ENCODE data around the gene IL20RA. TPM values are rescaled to one million over a fixed set of nuclear protein-coding genes. Genes with fewer than 3 reads are reported as not detected.

IL20RA gene
- total RNA-seq, 4 donors from 2014 or later: 0.47 to 2.5 (median 1.7) TPM; not detected in 1

DNA sequence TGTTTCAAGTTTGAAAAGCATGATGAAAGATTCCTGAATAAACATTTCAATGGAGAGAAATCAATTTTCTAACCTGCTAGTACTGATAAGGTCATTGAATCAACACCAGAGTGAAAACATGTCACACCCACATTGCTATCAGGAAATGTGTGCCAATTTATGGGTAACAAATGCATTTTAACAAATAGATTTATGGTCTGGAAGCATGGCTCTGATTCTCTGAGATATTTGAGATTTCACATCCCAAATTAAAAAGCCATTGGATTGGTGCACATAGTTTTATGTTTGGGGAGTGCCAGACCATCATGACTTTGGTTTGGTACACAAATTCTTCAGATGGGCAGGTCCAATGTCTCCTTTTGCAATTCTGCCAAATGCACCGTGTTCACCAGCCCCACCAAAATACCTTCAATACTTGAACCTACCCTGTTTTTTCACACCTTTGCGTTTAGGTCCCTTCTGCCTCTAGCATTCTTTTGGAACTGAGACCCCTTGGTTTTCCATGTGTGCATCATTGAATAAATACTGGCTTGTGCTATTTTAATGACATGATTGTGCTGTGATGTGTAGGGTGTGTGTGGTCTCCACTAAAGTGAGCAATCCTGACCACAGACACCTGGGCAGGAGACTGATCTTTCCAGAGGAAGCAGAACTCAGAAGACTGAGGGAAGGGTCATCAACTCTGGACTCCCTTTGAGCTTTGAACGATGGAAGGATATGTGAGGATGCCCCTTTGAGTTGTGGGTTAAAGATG, 20.4 kb downstream of the IL20RA start:
- TF ChIP-seq, protein P1, sequence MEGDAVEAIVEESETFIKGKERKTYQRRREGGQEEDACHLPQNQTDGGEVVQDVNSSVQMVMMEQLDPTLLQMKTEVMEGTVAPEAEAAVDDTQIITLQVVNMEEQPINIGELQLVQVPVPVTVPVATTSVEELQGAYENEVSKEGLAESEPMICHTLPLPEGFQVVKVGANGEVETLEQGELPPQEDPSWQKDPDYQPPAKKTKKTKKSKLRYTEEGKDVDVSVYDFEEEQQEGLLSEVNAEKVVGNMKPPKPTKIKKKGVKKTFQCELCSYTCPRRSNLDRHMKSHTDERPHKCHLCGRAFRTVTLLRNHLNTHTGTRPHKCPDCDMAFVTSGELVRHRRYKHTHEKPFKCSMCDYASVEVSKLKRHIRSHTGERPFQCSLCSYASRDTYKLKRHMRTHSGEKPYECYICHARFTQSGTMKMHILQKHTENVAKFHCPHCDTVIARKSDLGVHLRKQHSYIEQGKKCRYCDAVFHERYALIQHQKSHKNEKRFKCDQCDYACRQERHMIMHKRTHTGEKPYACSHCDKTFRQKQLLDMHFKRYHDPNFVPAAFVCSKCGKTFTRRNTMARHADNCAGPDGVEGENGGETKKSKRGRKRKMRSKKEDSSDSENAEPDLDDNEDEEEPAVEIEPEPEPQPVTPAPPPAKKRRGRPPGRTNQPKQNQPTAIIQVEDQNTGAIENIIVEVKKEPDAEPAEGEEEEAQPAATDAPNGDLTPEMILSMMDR (IDR thresholded peaks at IDR 0.05): no peak
- no peak for TF ChIP-seq POLR2A (IDR thresholded peaks at IDR 0.05)
- H3K4me3 ChIP-seq: no peak overlapping the region
- H3K27me3 ChIP-seq: no peaks in the 10 kb centered on the region
- H3K4me1 ChIP-seq: no peaks in the 10 kb centered on the region
- no peak for DNase-seq
- H3K36me3 ChIP-seq: no peaks in the 10 kb centered on the region
- H3K27ac ChIP-seq: no peak overlapping the region
- H3K9me3 ChIP-seq: no peaks in the 10 kb centered on the region

DNA sequence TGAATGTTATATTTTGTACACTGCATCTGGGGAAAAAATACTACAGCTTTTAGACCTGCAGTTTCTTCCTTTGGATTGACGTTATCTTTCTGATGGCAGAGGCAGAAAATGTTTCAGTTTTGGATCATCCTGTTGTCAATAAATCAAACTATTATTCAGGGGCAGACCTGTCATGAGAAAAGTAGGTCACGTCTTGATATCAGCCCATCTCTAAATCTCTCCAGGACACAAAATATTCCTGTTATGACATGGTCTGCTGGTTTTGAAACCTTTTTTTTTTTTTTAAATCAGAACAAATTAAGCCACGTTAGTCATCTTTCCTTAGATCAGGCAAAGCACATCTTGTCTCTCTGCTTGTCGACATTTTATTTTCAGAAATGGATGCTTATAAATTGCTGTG, 24.0 kb downstream of the IL20RA start:
- Histone ChIP-seq H3K4me3 (no peak overlapping the region), H3K27me3 (no peaks in the 10 kb centered on the region), H3K27ac (no peak overlapping the region), H3K36me3 (no peaks in the 10 kb centered on the region), H3K4me1 (no peaks in the 10 kb centered on the region), H3K9me3 (no peaks in the 10 kb centered on the region)
- TF ChIP-seq POLR2A (IDR thresholded peaks at IDR 0.05): no peak
- TF ChIP-seq, protein P1 (IDR thresholded peaks at IDR 0.05): no peak
- no peak for DNase-seq

DNA sequence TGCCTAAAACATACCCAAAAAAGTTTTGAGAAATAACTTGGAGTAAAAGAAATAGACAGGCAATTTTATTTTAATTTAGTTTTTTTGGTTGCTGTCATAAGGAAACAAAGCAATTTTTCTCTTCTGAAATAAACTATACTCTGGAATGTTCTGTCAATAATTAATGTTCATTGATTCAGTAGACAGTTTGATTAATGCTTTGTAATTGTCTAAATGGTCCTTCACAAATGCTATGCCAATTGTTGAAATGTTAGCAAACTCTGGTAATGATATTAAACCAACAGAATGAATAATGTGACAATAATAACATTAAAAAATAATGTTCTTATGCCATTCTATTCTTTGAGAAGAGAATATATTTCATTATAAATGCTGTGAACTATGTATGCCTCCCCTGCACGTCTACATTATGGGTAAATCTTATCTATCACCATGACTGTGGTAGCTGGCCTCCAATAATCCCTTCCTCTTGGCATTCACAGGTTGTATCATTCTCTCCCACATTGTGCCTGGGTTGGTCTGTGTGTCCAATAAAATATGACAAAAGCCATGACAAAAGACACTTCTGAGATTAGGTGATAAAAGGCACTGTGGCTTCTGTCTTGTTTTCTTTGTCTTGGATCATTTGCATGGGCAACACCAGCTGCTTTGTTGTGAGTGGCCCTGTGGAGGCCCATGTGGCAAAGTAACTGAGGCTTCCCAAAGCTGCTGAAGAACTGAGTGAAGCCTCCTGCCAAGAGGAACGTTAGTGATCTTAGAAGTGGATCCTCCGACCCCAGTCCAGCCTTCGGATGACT, 25.1 kb downstream of the IL20RA start:
- no peaks in the 10 kb centered on the region for H3K4me1 ChIP-seq
- no peak for DNase-seq
- no peak overlapping the region for H3K4me3 ChIP-seq
- H3K36me3 ChIP-seq: no peaks in the 10 kb centered on the region
- H3K9me3 ChIP-seq: no peaks in the 10 kb centered on the region
- no peaks in the 10 kb centered on the region for H3K27me3 ChIP-seq
- H3K27ac ChIP-seq: no peak overlapping the region
- TF ChIP-seq, protein P1 (IDR thresholded peaks at IDR 0.05): no peak
- no peak for TF ChIP-seq POLR2A (IDR thresholded peaks at IDR 0.05)

DNA sequence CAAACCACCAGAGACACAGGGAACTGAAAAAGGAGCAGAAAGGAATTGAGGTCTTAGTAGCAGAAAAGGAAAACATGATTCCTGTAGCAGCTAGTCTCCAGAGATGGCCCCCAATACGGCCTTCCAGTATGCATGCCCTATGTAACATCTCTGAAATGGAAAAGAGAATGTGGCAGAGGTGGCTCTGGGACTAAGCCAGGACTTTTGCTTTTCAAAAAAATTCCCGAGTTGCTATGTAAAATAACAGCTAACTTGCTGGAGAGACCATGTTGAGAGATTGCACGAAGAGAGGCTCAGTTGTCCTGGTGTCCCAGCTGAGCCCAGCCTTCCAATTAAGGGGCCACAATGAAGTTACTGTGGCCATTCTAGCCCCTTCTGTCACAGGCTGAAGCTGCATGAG, 27.7 kb downstream of the IL20RA start:
- no peaks in the 10 kb centered on the region for H3K27me3 ChIP-seq
- H3K27ac ChIP-seq: no peak overlapping the region
- no peaks in the 10 kb centered on the region for H3K4me1 ChIP-seq
- no peaks in the 10 kb centered on the region for H3K9me3 ChIP-seq
- DNase-seq: no peak
- no peak overlapping the region for H3K4me3 ChIP-seq
- H3K36me3 ChIP-seq: no peaks in the 10 kb centered on the region
- TF ChIP-seq, protein P1 (IDR thresholded peaks at IDR 0.05): no peak
- TF ChIP-seq POLR2A (IDR thresholded peaks at IDR 0.05): no peak

DNA sequence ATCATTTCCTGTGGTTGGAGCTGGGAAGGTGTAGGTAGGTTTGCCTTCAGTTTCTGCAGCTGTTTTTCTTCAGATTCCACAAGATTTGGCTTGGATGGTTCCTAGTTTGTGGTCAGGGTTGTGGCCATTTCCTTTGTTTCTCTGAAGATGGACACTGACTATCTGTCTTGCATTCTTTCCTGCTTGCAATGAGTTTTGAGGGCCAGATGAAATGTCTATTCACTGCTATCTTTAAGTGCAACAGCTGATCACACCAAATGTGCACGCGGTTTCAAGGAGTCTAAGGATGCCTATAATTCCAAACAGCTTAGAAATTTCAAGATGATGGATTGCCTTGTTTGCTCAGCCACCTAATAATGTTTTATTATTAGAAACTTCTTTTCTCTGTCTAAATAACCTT, 28.4 kb downstream of the IL20RA start:
- no peaks in the 10 kb centered on the region for H3K9me3 ChIP-seq
- H3K36me3 ChIP-seq: no peaks in the 10 kb centered on the region
- TF ChIP-seq, protein P1 (IDR thresholded peaks at IDR 0.05): no peak
- TF ChIP-seq POLR2A (IDR thresholded peaks at IDR 0.05): no peak
- DNase-seq: no peak
- H3K4me1 ChIP-seq: no peaks in the 10 kb centered on the region
- no peak overlapping the region for H3K27ac ChIP-seq
- H3K27me3 ChIP-seq: no peaks in the 10 kb centered on the region
- H3K4me3 ChIP-seq: no peak overlapping the region
